Thoracic aorta (tissue), 2 donors: ENCODE results near the gene ATP1B2. TPM values are rescaled to one million over a fixed set of nuclear protein-coding genes. Genes with fewer than 3 reads are reported as not detected.
"Not testable (repeated sequence)": the region's sequence is repeated elsewhere in the genome, so short reads cannot be mapped to it uniquely, and the experiment has no call there.

Experiments used
- ATAC-seq: fragments of 150-250 bp; one replicate; pipeline ENCODE4 v1.8.0; 2017; ENCODE audit warnings: low read depth; ENCODE audit not compliant: insufficient number of reproducible peaks, low FRiP score
- DNase-seq: peaks from one replicate; pipeline ENCODE4 v3.0.0-alpha.2; 2020; ENCODE audit warnings: low spot score
- H3K27ac ChIP-seq, 2 donors: fragments of 200-600 bp; sonication (generic); 1 replicate in 1 of 2; 2 replicates in 1 of 2; pipeline ENCODE4 v1.5.1; 2016; ENCODE audit warnings: mild to moderate bottlenecking in 2 of 2, moderate library complexity in 2 of 2
- H3K27me3 ChIP-seq: fragments of 200-600 bp; sonication (generic); replicated peaks from 2 replicates; pipeline ENCODE4 v1.6.0; 2016; ENCODE audit warnings: mild to moderate bottlenecking; ENCODE audit not compliant: insufficient read depth
- H3K36me3 ChIP-seq: fragments of 200-600 bp; sonication (generic); one replicate; pipeline ENCODE4 v1.5.1; 2016
- H3K4me1 ChIP-seq, 2 donors: fragments of 200-600 bp; sonication (generic); 1 replicate in 1 of 2; 2 replicates in 1 of 2; pipeline versions ENCODE4 v1.5.1 to v1.6.0; 2016; ENCODE audit warnings: low read depth in 2 of 2, mild to moderate bottlenecking in 1 of 2; ENCODE audit not compliant: control insufficient read depth in 1 of 2
- H3K4me3 ChIP-seq: fragments of 200-600 bp; sonication (generic); 2 replicates; pipeline ENCODE4 v1.5.1; 2016; ENCODE audit warnings: mild to moderate bottlenecking
- H3K9me3 ChIP-seq: fragments of 200-600 bp; sonication (generic); 2 replicates; pipeline ENCODE4 v1.5.1; 2016
- total RNA-seq, 2 donors: library from RNA; depleted of rRNA; stranded (reverse); fragments of >200 nt; gene quantifications; one replicate each; pipeline versions ENCODE4 v1.1.0 to v1.2.3, GENCODE V29; 2016
- TF ChIP-seq, protein P1 (sequence below): fragments of 200-600 bp; sonication (generic); IDR thresholded peaks from one replicate; pipeline ENCODE4 v1.5.1; 2019; ENCODE audit warnings: antibody characterized with exemption

Gene ATP1B2
- total RNA-seq, 2 donors from 2014 or later, result 1.1 to 1.4 TPM

DNA sequence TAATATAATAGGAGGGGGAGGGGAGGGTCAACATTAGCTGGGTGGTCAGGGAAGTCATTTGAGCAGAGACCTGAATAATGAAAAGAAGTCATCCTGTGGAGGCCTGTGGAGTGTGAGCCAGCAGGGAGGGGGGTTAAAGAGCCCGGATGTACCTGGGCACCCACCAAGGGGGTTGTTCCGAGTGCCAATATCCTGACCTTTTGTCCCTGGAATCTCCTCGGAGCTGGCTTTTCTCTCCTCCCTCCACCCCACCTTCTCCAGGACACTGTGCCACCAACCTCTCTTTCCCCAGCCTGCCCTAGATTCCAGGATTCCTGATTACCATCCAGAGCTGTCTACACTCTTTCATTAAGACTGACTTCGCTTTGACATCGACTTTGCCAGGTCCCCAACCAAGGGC lies 14.6 kb upstream of the ATP1B2 start:
- DNase-seq (no peak), ATAC-seq (no peak)
- TF ChIP-seq, protein P1, sequence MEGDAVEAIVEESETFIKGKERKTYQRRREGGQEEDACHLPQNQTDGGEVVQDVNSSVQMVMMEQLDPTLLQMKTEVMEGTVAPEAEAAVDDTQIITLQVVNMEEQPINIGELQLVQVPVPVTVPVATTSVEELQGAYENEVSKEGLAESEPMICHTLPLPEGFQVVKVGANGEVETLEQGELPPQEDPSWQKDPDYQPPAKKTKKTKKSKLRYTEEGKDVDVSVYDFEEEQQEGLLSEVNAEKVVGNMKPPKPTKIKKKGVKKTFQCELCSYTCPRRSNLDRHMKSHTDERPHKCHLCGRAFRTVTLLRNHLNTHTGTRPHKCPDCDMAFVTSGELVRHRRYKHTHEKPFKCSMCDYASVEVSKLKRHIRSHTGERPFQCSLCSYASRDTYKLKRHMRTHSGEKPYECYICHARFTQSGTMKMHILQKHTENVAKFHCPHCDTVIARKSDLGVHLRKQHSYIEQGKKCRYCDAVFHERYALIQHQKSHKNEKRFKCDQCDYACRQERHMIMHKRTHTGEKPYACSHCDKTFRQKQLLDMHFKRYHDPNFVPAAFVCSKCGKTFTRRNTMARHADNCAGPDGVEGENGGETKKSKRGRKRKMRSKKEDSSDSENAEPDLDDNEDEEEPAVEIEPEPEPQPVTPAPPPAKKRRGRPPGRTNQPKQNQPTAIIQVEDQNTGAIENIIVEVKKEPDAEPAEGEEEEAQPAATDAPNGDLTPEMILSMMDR, result no peak
- H3K36me3 ChIP-seq, result no peaks in the 10 kb centered on the region
- no peaks in the 10 kb centered on the region for H3K9me3 ChIP-seq
- H3K4me1 ChIP-seq, result no peaks in the 10 kb centered on the region
- no peak overlapping the region for H3K4me3 ChIP-seq
- no peaks in the 10 kb centered on the region for H3K27me3 ChIP-seq
- no peak overlapping the region for H3K27ac ChIP-seq

DNA sequence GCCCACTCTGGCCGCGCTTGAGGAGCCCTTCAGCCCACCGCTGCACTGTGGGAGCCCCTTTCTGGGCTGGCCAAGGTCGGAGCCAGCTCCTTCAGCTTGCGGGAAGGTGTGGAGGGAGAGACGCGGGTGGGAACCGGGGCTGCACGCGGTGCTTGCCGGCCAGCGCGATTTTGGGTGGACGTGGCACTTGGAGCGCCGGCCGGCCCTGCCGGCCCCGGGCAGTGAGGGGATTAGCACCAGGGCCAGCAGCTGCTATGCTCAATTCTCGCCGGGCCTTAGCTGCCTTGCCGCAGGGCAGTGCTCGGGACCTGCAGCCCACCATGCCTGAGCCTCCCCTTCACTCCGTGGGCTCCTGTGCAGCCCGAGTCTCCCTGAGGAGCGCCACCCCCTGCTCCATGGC lies 9.9 kb upstream of the ATP1B2 start:
- Histone ChIP-seq H3K4me3 (no peak overlapping the region), H3K9me3 (no peaks in the 10 kb centered on the region), H3K4me1 (no peaks in the 10 kb centered on the region), H3K27ac (no peak overlapping the region), H3K36me3 (no peaks in the 10 kb centered on the region), H3K27me3 (no peaks in the 10 kb centered on the region)
- ATAC-seq (no peak), DNase-seq (no peak)
- TF ChIP-seq, protein P1, result no peak

DNA sequence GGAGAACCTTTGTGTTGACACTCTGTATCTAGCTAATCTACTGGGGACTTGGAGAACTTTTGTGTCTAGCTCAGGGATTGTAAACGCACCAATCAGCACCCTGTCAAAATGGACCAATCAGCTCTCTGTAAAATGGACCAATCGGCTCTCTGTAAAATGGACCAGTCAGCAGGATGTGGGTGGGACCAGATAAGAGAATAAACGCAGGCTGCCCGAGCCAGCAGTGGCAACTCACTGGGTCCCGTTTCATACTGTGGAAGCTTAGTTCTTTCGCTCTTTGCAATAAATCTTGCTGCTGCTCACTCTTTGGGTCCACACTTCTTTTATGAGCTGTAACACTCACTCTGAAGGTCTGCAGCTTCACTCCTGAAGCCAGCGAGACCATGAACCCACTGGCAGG lies 9.1 kb upstream of the ATP1B2 start:
- H3K4me1 ChIP-seq, DNase-seq, ATAC-seq, H3K36me3 ChIP-seq, H3K27ac ChIP-seq, H3K4me3 ChIP-seq, H3K9me3 ChIP-seq, H3K27me3 ChIP-seq: not testable (repeated sequence)

DNA sequence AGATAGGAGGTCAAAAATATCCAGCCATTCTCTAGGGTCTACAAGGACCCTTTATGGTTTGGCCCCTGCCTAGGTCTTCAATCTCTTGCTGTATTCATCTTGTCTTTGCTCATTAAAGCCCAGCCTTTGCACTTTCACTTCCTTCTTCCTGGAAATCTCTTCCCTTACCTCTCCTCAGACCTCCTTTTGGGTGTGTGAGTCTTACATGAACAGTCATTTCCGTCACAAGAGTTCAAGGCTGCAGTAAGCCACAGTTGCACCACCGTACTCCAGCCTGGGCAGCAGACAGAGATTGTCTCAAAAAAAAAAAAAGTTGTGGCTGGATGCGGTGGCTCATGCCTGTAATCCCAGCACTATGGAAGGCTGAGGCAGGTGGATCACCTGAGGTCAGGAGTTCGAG lies 6.0 kb upstream of the ATP1B2 start:
- Histone ChIP-seq H3K4me1 (peaks cover 0 to under 1% of the 10 kb centered on the region in 2 donors), H3K27ac (no peak overlapping the region), H3K4me3 (no peak overlapping the region), H3K36me3 (no peaks in the 10 kb centered on the region), H3K27me3 (peaks cover 1% of the 10 kb centered on the region), H3K9me3 (no peaks in the 10 kb centered on the region)
- DNase-seq (no peak), ATAC-seq (no peak)
- TF ChIP-seq, protein P1, result no peak

DNA sequence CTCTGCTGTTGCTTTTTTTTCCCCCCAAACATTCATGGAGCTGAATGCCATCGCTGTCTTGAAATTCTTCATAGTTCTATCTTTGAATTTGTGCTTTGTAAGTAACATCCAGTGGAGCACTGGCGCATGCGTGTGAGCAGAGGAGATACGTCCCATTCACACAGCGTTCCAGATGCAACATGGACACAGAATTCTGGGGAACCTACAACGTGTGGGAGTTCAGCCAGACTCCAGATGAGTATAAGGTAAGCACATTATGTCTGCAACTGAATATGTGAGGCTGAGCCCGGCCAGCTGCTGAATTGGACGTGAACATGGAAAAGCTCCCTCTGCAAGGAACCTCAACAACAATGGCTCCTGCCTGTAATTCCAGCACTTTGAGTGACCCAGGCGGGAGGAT lies 4.3 kb upstream of the ATP1B2 start:
- TF ChIP-seq, protein P1, result no peak

DNA sequence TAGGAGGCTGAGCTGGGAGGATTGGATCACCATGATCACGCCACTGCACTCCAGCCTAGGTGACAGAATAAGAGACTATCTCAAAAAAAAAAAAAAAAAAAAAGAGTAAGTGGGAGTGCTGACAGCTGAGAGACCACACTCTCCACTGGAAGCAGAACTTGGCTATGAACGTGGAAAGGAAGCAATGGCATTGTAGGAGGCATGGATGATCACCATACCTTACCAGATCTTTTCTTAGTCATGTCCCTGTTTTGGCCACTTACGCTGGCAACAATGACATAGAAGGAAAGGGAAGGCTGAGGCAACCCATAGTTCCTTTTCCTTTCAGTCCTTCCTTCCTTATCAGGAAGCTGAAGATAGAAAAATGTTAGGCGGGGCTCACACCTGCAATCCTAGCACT lies 3.7 kb upstream of the ATP1B2 start:
- peaks cover 23% of the 10 kb centered on the region for H3K27me3 ChIP-seq
- H3K4me1 ChIP-seq, result peaks cover 14 to 22% of the 10 kb centered on the region in 2 donors
- TF ChIP-seq, protein P1, result no peak
- ATAC-seq (no peak), DNase-seq (no peak)
- no peaks in the 10 kb centered on the region for H3K36me3 ChIP-seq
- no peaks in the 10 kb centered on the region for H3K9me3 ChIP-seq
- no peak overlapping the region for H3K4me3 ChIP-seq
- H3K27ac ChIP-seq, result no peak overlapping the region

More for the DNA sequence above, 4.3 kb upstream of the ATP1B2 start:
- no peak for ATAC-seq
- DNase-seq, result no peak
- Histone ChIP-seq H3K36me3 (no peaks in the 10 kb centered on the region), H3K27ac (no peak overlapping the region), H3K4me3 (no peak overlapping the region), H3K27me3 (peaks cover 17% of the 10 kb centered on the region), H3K4me1 (peaks cover 12 to 17% of the 10 kb centered on the region in 2 donors), H3K9me3 (no peaks in the 10 kb centered on the region)
